Endothelial cell of umbilical vein (primary cell): ENCODE measurements around the gene PLEKHA6. TPM values are rescaled to one million over a fixed set of nuclear protein-coding genes. Genes with fewer than 3 reads are reported as not detected.
A peak's percentile ranks its signal among the peaks of the same experiment; 100 is the strongest.

Source experiments
- BruUV-seq: library from RNA; stranded (reverse); fragments of 400-500 nt; replicated peaks from 2 replicates; lab custom pipeline; 2021; lab: Mats Ljungman, UMichigan
- CTCF ChIA-PET: fragments of 300-600, 350-600 bp; sonication (Branson Sonifier 250); formaldehyde crosslinking; loops from one replicate; lab custom pipeline; 2021; ENCODE audit warnings: antibody characterized with exemption, inconsistent platforms; lab: Charles Lee
- POLR2A ChIA-PET: fragments of 300-600, 350-600 bp; sonication (Branson Sonifier 250); formaldehyde crosslinking; loops from one replicate; lab custom pipeline; 2021; ENCODE audit warnings: antibody characterized with exemption, inconsistent platforms; lab: Charles Lee
- DNase-seq: peaks from one replicate; pipeline ENCODE4 v3.0.0-alpha.2; 2011; ENCODE audit warnings: low read depth, low spot score
- FAIRE-seq: peaks from 2 replicates; lab custom pipeline; 2011; peaks lifted over from hg19 to GRCh38; lab: Jason Lieb, UNC
- H2AFZ ChIP-seq: 2 replicates; pipeline ENCODE4 v1.6.0; 2012; ENCODE audit warnings: low read depth, low read length, control low read depth, inconsistent platforms
- H3K27ac ChIP-seq: 2 replicates; pipeline ENCODE4 v1.5.1; 2011; ENCODE audit warnings: low read depth, mild to moderate bottlenecking, control low read depth, low read length, moderate library complexity; ENCODE audit not compliant: insufficient read depth
- H3K27me3 ChIP-seq, 2 experiments: 2 replicates each; pipeline versions ENCODE4 v1.6.0 to v1.6.1; 2011; ENCODE audit warnings: low read length in 2 of 2, mixed read lengths in 1 of 2; ENCODE audit not compliant: control insufficient read depth in 2 of 2, insufficient read depth in 2 of 2
- H3K36me3 ChIP-seq, 2 experiments: 2 replicates in 1 of 2; 3 replicates in 1 of 2; pipeline ENCODE4 v1.5.1; 2011; ENCODE audit warnings: low read length in 2 of 2, mild to moderate bottlenecking in 1 of 2, moderate library complexity in 1 of 2; ENCODE audit not compliant: control insufficient read depth in 2 of 2, insufficient read depth in 2 of 2; ENCODE audit errors: extremely low read depth in 1 of 2
- H3K4me1 ChIP-seq: 3 replicates; pipeline ENCODE4 v1.5.1; 2011; ENCODE audit warnings: mild to moderate bottlenecking, low read length; ENCODE audit not compliant: control insufficient read depth, insufficient read depth; ENCODE audit errors: extremely low read depth
- H3K4me2 ChIP-seq: 2 replicates; pipeline ENCODE4 v1.6.1; 2011; ENCODE audit warnings: low read length, control low read depth, mixed read lengths; ENCODE audit not compliant: insufficient read depth
- H3K4me3 ChIP-seq, 3 experiments: fragments of 200-600 bp in 1 of 3; sonication (generic), shearing (Covaris generic) in 1 of 3; replicated peaks in 1 of 3; 2 replicates each; pipeline ENCODE4 v1.5.1; 2011 to 2016; ENCODE audit warnings: control low read depth in 3 of 3, low read length in 3 of 3, mild to moderate bottlenecking in 2 of 3, inconsistent platforms in 1 of 3, low read depth in 1 of 3, moderate library complexity in 1 of 3; ENCODE audit not compliant: insufficient read depth in 1 of 3
- H3K79me2 ChIP-seq: 2 replicates; pipeline ENCODE4 v1.6.0; 2012; ENCODE audit warnings: low read length, inconsistent platforms; ENCODE audit not compliant: control insufficient read depth, insufficient read depth
- H3K9ac ChIP-seq: replicated peaks from 2 replicates; pipeline ENCODE3; 2011; ENCODE audit warnings: low read length, control low read depth; ENCODE audit not compliant: insufficient read depth; ENCODE audit errors: extremely low read depth
- H3K9me1 ChIP-seq: replicated peaks from 3 replicates; pipeline ENCODE4 v1.6.0; 2011; ENCODE audit warnings: mild to moderate bottlenecking, low read length; ENCODE audit not compliant: control insufficient read depth, insufficient read depth; ENCODE audit errors: extremely low read depth
- H3K9me3 ChIP-seq: replicated peaks from 2 replicates; pipeline ENCODE4 v1.5.1; 2012; ENCODE audit warnings: low read length, inconsistent platforms; ENCODE audit not compliant: control insufficient read depth, insufficient read depth
- H4K20me1 ChIP-seq: replicated peaks from 2 replicates; pipeline ENCODE3; 2011; ENCODE audit warnings: mild to moderate bottlenecking, low read length; ENCODE audit not compliant: control insufficient read depth, insufficient read depth; ENCODE audit errors: extremely low read depth
- EZH2 ChIP-seq: IDR thresholded peaks from 2 replicates; pipeline ENCODE4 v1.6.1; 2012; ENCODE audit warnings: borderline replicate concordance, low read depth, mild to moderate bottlenecking, moderate library complexity, low read length, inconsistent platforms; ENCODE audit not compliant: severe bottlenecking
- FOS ChIP-seq: IDR thresholded peaks from 2 replicates; pipeline ENCODE4 v1.6.1; 2011; ENCODE audit warnings: mild to moderate bottlenecking, low read length, moderate library complexity, borderline replicate concordance; ENCODE audit not compliant: insufficient read depth
- GATA2 ChIP-seq: IDR thresholded peaks from 2 replicates; pipeline ENCODE4 v1.7.0; 2011; ENCODE audit warnings: low read depth, mild to moderate bottlenecking, moderate library complexity, mixed read lengths, low read length; ENCODE audit not compliant: insufficient read length, insufficient read depth
- JUN ChIP-seq: IDR thresholded peaks from 2 replicates; pipeline ENCODE4 v1.6.1; 2011; ENCODE audit warnings: borderline replicate concordance, low read depth; ENCODE audit not compliant: insufficient read length, insufficient read depth
- MYC ChIP-seq: IDR thresholded peaks from one replicate; pipeline ENCODE4 v1.6.1; 2011; ENCODE audit warnings: mild to moderate bottlenecking, low read depth, low read length
- POLR2A ChIP-seq: IDR thresholded peaks from 2 replicates; pipeline ENCODE4 v1.6.1; 2012; ENCODE audit warnings: low read depth, mild to moderate bottlenecking, control low read depth, low read length
- POLR2AphosphoS5 ChIP-seq: IDR thresholded peaks from 2 replicates; pipeline ENCODE4 v1.6.1; 2012; ENCODE audit warnings: low read depth, mild to moderate bottlenecking, control low read depth, low read length, moderate library complexity; ENCODE audit not compliant: insufficient read depth
- dilution Hi-C: fragments of 300-500 bp; cut with MboI; formaldehyde crosslinking; loops from one replicate; pipeline ENCODE4 v1.15.0; 2019; ENCODE audit warnings: low sequenced_read_pairs; ENCODE audit not compliant: extremely low pct_ligation_motif_present
- intact Hi-C: fragments of 100-400 bp; cut with micrococcal nuclease; formaldehyde crosslinking; loops from one replicate; pipeline ENCODE4 v1.10.0; 2022
- polyA plus RNA-seq, 4 experiments: library from polyadenylated mRNA; depleted of rRNA in 3 of 4; stranded (reverse) in 3 of 4; unstranded in 1 of 4; fragments of >200 nt; gene quantifications; 2 replicates each; pipeline versions ENCODE4 v1.2.1 to v1.2.3, GENCODE V29; 2011 to 2012; ENCODE audit warnings: missing spikeins in 1 of 4
- total RNA-seq: library from RNA; stranded (reverse); gene quantifications from 2 replicates; pipeline ENCODE4 v1.2.3, GENCODE V29; 2021
- TF ChIP-seq, protein P1 (sequence below): IDR thresholded peaks from 2 replicates; pipeline ENCODE4 v1.6.1; 2011; ENCODE audit not compliant: insufficient read depth, insufficient read length
- TF ChIP-seq, protein P2 (sequence below), 2 donors: IDR thresholded peaks; 1 replicate in 1 of 2; 2 replicates in 1 of 2; pipeline ENCODE4 v1.5.1; 2011; ENCODE audit warnings: low read length in 2 of 2, mild to moderate bottlenecking in 2 of 2, moderate library complexity in 2 of 2, control low read depth in 1 of 2, inconsistent platforms in 1 of 2, low read depth in 1 of 2; ENCODE audit not compliant: insufficient read depth in 1 of 2; ENCODE audit errors: extremely low read depth in 1 of 2

PLEKHA6 gene
- total and polyA plus RNA-seq, 2 donors (not counting 3 experiments of a cell fraction or from before 2014, with no cell fraction given): 2.1 to 15.0 TPM

DNA sequence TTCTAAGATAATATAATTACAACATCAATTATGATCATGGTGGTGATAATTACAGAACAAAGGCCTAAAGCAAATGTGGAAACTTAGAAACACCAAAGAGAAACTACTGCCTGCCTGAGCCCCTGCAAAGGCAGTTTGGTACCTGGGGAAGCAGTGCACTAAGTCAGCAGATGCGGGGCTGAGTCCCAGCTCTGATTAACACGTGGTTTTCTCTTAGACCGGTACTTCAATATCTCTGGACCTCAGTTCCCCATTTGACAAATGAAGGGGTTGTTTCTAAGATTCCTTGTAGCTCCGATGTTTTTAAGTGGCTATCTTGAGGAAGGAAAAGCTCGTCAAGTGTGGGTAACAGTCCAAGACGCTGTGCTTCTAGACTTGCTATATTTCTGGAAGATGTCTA lies 16.7 kb upstream of the PLEKHA6 start:
- peak; percentile 33 for FAIRE-seq
- H3K9me1 ChIP-seq: no peaks in the 10 kb centered on the region
- no peak for DNase-seq
- TSS peak; percentile 40 for BruUV-seq
- no peaks in the 10 kb centered on the region for H3K9me3 ChIP-seq
- H3K9ac ChIP-seq: no peak overlapping the region
- H3K36me3 ChIP-seq: no peaks in the 10 kb centered on the region
- ChIA-PET CTCF (interaction anchor here (1.3 to 11.1 kb wide), 6 partner anchors 7 to 127 kb away, joined by 3 to 164 read pairs (median 12); partner anchors contain the start of gene PLEKHA6), POLR2A (no interaction called here)
- TF ChIP-seq JUN: no peak
- TF ChIP-seq GATA2: no peak
- TF ChIP-seq, protein P1, sequence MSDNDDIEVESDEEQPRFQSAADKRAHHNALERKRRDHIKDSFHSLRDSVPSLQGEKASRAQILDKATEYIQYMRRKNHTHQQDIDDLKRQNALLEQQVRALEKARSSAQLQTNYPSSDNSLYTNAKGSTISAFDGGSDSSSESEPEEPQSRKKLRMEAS: peak; percentile 40
- TF ChIP-seq, protein P2, sequence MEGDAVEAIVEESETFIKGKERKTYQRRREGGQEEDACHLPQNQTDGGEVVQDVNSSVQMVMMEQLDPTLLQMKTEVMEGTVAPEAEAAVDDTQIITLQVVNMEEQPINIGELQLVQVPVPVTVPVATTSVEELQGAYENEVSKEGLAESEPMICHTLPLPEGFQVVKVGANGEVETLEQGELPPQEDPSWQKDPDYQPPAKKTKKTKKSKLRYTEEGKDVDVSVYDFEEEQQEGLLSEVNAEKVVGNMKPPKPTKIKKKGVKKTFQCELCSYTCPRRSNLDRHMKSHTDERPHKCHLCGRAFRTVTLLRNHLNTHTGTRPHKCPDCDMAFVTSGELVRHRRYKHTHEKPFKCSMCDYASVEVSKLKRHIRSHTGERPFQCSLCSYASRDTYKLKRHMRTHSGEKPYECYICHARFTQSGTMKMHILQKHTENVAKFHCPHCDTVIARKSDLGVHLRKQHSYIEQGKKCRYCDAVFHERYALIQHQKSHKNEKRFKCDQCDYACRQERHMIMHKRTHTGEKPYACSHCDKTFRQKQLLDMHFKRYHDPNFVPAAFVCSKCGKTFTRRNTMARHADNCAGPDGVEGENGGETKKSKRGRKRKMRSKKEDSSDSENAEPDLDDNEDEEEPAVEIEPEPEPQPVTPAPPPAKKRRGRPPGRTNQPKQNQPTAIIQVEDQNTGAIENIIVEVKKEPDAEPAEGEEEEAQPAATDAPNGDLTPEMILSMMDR (IDR thresholded peaks at IDR 0.05; ENCODE audit: extremely low read depth in 1 of 2, insufficient read depth in 1 of 2, low read depth in 1 of 2, low read length in 2 of 2): no peak
- peak overlapping the region; percentile 81 for H3K4me2 ChIP-seq
- intact Hi-C loops: no loop called here
- H3K4me3 ChIP-seq: peak overlapping the region in 1 of 3 experiments; percentile 68
- no peaks in the 10 kb centered on the region for H3K79me2 ChIP-seq
- no peak overlapping the region for H3K27ac ChIP-seq
- dilution Hi-C loops: no loop called here
- no peak overlapping the region for H2AFZ ChIP-seq
- H3K4me1 ChIP-seq: peaks cover 21% of the 10 kb centered on the region
- no peaks in the 10 kb centered on the region for H4K20me1 ChIP-seq
- no peaks in the 10 kb centered on the region for H3K27me3 ChIP-seq

DNA sequence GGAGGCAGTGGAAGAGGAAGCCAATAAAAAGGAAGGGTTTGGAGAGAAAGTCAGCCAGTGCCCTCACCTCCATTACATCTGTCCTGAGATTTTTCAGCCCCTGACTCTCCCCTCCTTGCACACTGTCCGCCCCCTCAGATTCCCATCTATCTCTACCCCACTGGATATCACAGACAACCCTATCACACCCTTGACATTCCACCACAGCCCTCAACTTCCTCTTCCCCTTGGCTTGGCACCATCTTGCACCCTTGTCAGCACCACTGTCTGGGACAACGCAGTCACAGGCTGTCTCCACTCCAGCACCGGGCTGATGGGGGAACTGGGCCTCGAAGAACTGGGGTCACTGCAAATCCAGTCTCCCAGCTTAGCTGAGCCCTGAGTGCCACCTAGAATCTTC lies 14.2 kb upstream of the PLEKHA6 start:
- Histone ChIP-seq H3K9me1 (no peaks in the 10 kb centered on the region), H3K4me3 (no peak overlapping the region), H3K36me3 (no peaks in the 10 kb centered on the region), H3K9ac (no peak overlapping the region), H2AFZ (no peak overlapping the region), H3K79me2 (no peaks in the 10 kb centered on the region), H3K4me1 (peaks cover 27% of the 10 kb centered on the region), H4K20me1 (no peaks in the 10 kb centered on the region), H3K27ac (no peak overlapping the region), H3K4me2 (no peak overlapping the region), H3K27me3 (no peaks in the 10 kb centered on the region), H3K9me3 (no peaks in the 10 kb centered on the region)
- dilution Hi-C loops (no loop called here), intact Hi-C loops (no loop called here)
- DNase-seq (no peak), FAIRE-seq (no peak)
- BruUV-seq: no TSS peak
- TF ChIP-seq JUN: no peak
- no peak for TF ChIP-seq GATA2
- TF ChIP-seq, protein P2 (IDR thresholded peaks at IDR 0.05; ENCODE audit: extremely low read depth in 1 of 2, insufficient read depth in 1 of 2, low read depth in 1 of 2, low read length in 2 of 2): no peak
- TF ChIP-seq POLR2A: no peak
- TF ChIP-seq, protein P1: no peak
- no peak for TF ChIP-seq EZH2
- TF ChIP-seq FOS: no peak
- TF ChIP-seq POLR2AphosphoS5: no peak
- TF ChIP-seq MYC: no peak
- POLR2A ChIA-PET: no interaction called here
- CTCF ChIA-PET: interaction anchor here (0.7 to 11.1 kb wide), 4 partner anchors 11 to 167 kb away, joined by 3 to 164 read pairs (median 4); no protein-coding TSS in a partner anchor
